ENCODE measurements around the gene SETBP1.

SETBP1 gene

DNA sequence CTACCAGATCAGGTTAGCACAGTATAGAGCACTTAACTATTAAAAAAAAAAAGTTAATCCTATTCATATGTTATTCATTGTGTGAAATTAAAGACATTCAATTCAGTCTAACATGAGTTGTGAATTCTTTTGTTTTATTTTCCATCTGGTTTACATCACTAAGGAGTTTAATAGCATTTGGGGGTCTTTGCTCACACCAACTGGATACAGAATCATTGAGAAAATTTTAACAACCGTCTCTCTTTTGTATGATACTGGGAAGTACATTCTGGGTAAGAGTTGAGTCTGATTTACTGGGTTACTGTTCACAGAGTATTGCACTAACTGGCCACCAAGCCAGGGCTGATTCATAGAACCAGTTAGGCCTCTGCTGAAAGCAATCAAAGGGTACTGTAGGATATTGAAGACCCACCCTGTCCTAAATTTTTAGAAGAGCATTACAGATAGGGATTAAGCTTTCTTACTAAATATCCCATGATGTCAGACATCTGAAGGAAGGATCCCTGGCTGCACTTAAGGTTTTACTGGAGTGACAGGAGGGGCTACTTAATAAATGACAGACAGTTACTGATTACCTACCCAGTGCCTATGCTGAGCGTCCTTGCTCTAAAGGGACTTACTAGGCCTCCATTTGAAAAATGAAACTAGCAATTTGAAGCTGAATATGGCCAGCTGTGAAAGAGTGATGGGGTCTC is 387.9 kb downstream of the SETBP1 start:
- H4K20me1 ChIP-seq (ENCODE audit: insufficient read depth, low read length), result no peaks in the 10 kb centered on the region
- H3K9ac ChIP-seq (ENCODE audit: low read length), result no peak overlapping the region
- no peaks in the 10 kb centered on the region for H3K4me1 ChIP-seq (ENCODE audit: insufficient read depth, low read length, severe bottlenecking)
- TF ChIP-seq, protein P1, sequence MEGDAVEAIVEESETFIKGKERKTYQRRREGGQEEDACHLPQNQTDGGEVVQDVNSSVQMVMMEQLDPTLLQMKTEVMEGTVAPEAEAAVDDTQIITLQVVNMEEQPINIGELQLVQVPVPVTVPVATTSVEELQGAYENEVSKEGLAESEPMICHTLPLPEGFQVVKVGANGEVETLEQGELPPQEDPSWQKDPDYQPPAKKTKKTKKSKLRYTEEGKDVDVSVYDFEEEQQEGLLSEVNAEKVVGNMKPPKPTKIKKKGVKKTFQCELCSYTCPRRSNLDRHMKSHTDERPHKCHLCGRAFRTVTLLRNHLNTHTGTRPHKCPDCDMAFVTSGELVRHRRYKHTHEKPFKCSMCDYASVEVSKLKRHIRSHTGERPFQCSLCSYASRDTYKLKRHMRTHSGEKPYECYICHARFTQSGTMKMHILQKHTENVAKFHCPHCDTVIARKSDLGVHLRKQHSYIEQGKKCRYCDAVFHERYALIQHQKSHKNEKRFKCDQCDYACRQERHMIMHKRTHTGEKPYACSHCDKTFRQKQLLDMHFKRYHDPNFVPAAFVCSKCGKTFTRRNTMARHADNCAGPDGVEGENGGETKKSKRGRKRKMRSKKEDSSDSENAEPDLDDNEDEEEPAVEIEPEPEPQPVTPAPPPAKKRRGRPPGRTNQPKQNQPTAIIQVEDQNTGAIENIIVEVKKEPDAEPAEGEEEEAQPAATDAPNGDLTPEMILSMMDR (IDR thresholded peaks at IDR 0.05; ENCODE audit: low read length), result no peak
- no peak for TF ChIP-seq EZH2 (IDR thresholded peaks at IDR 0.05; ENCODE audit: borderline replicate concordance, low read length)
- no peak overlapping the region for H3K27ac ChIP-seq (ENCODE audit: low read depth, low read length, poor library complexity, severe bottlenecking)
- H3F3A ChIP-seq (ENCODE audit: insufficient read depth, low read length), result no peaks in the 10 kb centered on the region
- H2AFZ ChIP-seq (ENCODE audit: low read length), result no peak overlapping the region
- H3K4me2 ChIP-seq (ENCODE audit: low read length), result no peak overlapping the region
- H3K36me3 ChIP-seq (ENCODE audit: insufficient read depth, low read length), result no peaks in the 10 kb centered on the region
- no peaks in the 10 kb centered on the region for H3K9me2 ChIP-seq (ENCODE audit: low read depth, low read length)
- no peaks in the 10 kb centered on the region for H3K79me2 ChIP-seq (ENCODE audit: insufficient read depth, low read length)
- no peaks in the 10 kb centered on the region for H3K27me3 ChIP-seq (ENCODE audit: insufficient read depth, low read length)
- no peaks in the 10 kb centered on the region for H3K9me3 ChIP-seq (ENCODE audit: low read length)
- no peak overlapping the region for H3K4me3 ChIP-seq (ENCODE audit: low read depth, low read length, poor library complexity, severe bottlenecking)

DNA sequence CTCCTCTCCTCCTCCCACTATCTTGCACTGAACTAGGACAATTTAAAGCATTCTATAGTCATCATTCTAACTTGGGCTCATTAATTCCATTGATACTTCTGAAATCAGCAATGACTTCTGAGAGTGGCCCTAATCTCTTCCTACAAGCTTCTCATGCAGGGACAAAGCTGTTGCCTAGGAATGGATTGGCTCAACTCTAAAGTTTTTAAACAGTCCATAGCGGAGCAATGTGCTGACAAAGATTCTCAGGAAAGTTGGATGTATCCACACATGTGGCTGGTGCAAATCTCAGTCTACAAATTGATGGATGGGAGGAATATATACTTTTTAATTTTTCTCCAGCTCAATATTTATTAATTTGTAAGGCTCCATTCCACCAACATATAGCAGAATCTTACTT is 388.9 kb downstream of the SETBP1 start:
- Histone ChIP-seq H3F3A (ENCODE audit: insufficient read depth, low read length) (no peaks in the 10 kb centered on the region), H3K4me2 (ENCODE audit: low read length) (no peak overlapping the region), H3K9ac (ENCODE audit: low read length) (no peak overlapping the region), H3K27ac (ENCODE audit: low read depth, low read length, poor library complexity, severe bottlenecking) (no peak overlapping the region), H3K27me3 (ENCODE audit: insufficient read depth, low read length) (no peaks in the 10 kb centered on the region), H3K4me3 (ENCODE audit: low read depth, low read length, poor library complexity, severe bottlenecking) (no peak overlapping the region), H3K9me3 (ENCODE audit: low read length) (no peaks in the 10 kb centered on the region), H4K20me1 (ENCODE audit: insufficient read depth, low read length) (no peaks in the 10 kb centered on the region), H2AFZ (ENCODE audit: low read length) (no peak overlapping the region), H3K79me2 (ENCODE audit: insufficient read depth, low read length) (no peaks in the 10 kb centered on the region), H3K4me1 (ENCODE audit: insufficient read depth, low read length, severe bottlenecking) (no peaks in the 10 kb centered on the region), H3K36me3 (ENCODE audit: insufficient read depth, low read length) (no peaks in the 10 kb centered on the region), H3K9me2 (ENCODE audit: low read depth, low read length) (no peaks in the 10 kb centered on the region)
- no peak for TF ChIP-seq EZH2 (IDR thresholded peaks at IDR 0.05; ENCODE audit: borderline replicate concordance, low read length)
- TF ChIP-seq, protein P1 (IDR thresholded peaks at IDR 0.05; ENCODE audit: low read length), result no peak

DNA sequence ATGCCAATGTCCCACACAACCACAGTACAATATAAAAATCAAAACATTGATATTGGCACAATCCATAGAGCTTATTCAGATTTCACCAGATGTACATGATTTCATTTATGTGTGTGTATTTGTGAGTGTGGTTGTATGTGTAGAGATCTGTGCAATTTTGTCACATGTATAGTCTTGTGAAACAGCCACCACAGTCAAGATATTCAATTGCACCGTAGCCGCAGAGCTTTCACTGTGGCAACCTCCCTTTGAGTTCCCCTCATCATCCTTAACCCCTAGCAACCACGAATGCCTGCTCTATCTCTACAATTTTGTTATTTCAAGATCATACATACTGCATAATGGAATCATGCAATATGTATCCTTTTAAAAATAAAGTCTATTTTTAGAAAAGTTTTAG is 391.3 kb downstream of the SETBP1 start:
- Histone ChIP-seq H3K9ac (ENCODE audit: low read length) (no peak overlapping the region), H2AFZ (ENCODE audit: low read length) (no peak overlapping the region), H3K4me3 (ENCODE audit: low read depth, low read length, poor library complexity, severe bottlenecking) (no peak overlapping the region), H4K20me1 (ENCODE audit: insufficient read depth, low read length) (no peaks in the 10 kb centered on the region), H3K9me2 (ENCODE audit: low read depth, low read length) (no peaks in the 10 kb centered on the region), H3K4me2 (ENCODE audit: low read length) (no peak overlapping the region), H3K27me3 (ENCODE audit: insufficient read depth, low read length) (no peaks in the 10 kb centered on the region), H3F3A (ENCODE audit: insufficient read depth, low read length) (no peaks in the 10 kb centered on the region), H3K36me3 (ENCODE audit: insufficient read depth, low read length) (no peaks in the 10 kb centered on the region), H3K79me2 (ENCODE audit: insufficient read depth, low read length) (no peaks in the 10 kb centered on the region), H3K9me3 (ENCODE audit: low read length) (no peaks in the 10 kb centered on the region), H3K27ac (ENCODE audit: low read depth, low read length, poor library complexity, severe bottlenecking) (no peak overlapping the region), H3K4me1 (ENCODE audit: insufficient read depth, low read length, severe bottlenecking) (no peaks in the 10 kb centered on the region)
- TF ChIP-seq EZH2 (IDR thresholded peaks at IDR 0.05; ENCODE audit: borderline replicate concordance, low read length), result no peak
- TF ChIP-seq, protein P1 (IDR thresholded peaks at IDR 0.05; ENCODE audit: low read length), result no peak
